ENCODE data around the gene CEACAM16. TPM values are rescaled to one million over a fixed set of nuclear protein-coding genes. Genes with fewer than 3 reads are reported as not detected.

The CEACAM16 gene
- polyA plus RNA-seq, 1 donor from 2014 or later, result not detected

- Histone ChIP-seq H3K27ac (ENCODE audit: low read length) (no peak overlapping the region), H3K9me3 (ENCODE audit: low read length) (no peaks in the 10 kb centered on the region), H3K9me2 (ENCODE audit: insufficient read depth, low read length) (no peaks in the 10 kb centered on the region), H3K27me3 (ENCODE audit: insufficient read depth, low read depth, low read length) (no peaks in the 10 kb centered on the region), H3F3A (ENCODE audit: insufficient read depth, low read length, poor library complexity, severe bottlenecking) (no peaks in the 10 kb centered on the region), H3K36me3 (ENCODE audit: insufficient read depth, low read length) (no peaks in the 10 kb centered on the region), H3K9ac (ENCODE audit: low read length) (no peak overlapping the region), H3K4me3 (ENCODE audit: low read length) (no peak overlapping the region), H4K20me1 (ENCODE audit: insufficient read depth) (no peaks in the 10 kb centered on the region), H3K79me2 (replicated peaks; ENCODE audit: insufficient read depth, low read length) (no peaks in the 10 kb centered on the region), H2AFZ (ENCODE audit: low read depth, low read length) (no peak overlapping the region), H3K4me2 (ENCODE audit: low read length) (no peak overlapping the region)
- TF ChIP-seq REST (IDR thresholded peaks at IDR 0.05; ENCODE audit: borderline replicate concordance) (no peak), SMC3 (conservative IDR thresholded peaks at IDR 0.05; ENCODE audit: poor library complexity) (no peak), MXI1 (conservative IDR thresholded peaks at IDR 0.05; ENCODE audit: poor library complexity, severe bottlenecking) (no peak), CTCF (IDR thresholded peaks at IDR 0.05; ENCODE audit: poor library complexity, severe bottlenecking) (no peak), RAD21 (conservative IDR thresholded peaks at IDR 0.05) (no peak), EP300 (conservative IDR thresholded peaks at IDR 0.05; ENCODE audit: poor library complexity, severe bottlenecking) (no peak), EZH2 (IDR thresholded peaks at IDR 0.05; ENCODE audit: borderline replicate concordance, insufficient read depth, low read length, poor library complexity, severe bottlenecking) (no peak), TAF1 (IDR thresholded peaks at IDR 0.05; ENCODE audit: low read depth) (no peak), POLR2AphosphoS5 (IDR thresholded peaks at IDR 0.05) (no peak)
Measured at GRCh38 chr19:44732235-44733014, 33.5 kb downstream of the CEACAM16 start.

- H3K4me3 ChIP-seq (ENCODE audit: low read length), result no peak overlapping the region
- no peaks in the 10 kb centered on the region for H3K36me3 ChIP-seq (ENCODE audit: insufficient read depth, low read length)
- no peaks in the 10 kb centered on the region for H4K20me1 ChIP-seq (ENCODE audit: insufficient read depth)
- H3K27me3 ChIP-seq (ENCODE audit: insufficient read depth, low read depth, low read length), result no peaks in the 10 kb centered on the region
- H3K9ac ChIP-seq (ENCODE audit: low read length), result no peak overlapping the region
- no peaks in the 10 kb centered on the region for H3F3A ChIP-seq (ENCODE audit: insufficient read depth, low read length, poor library complexity, severe bottlenecking)
- no peak overlapping the region for H3K4me2 ChIP-seq (ENCODE audit: low read length)
- H3K79me2 ChIP-seq (replicated peaks; ENCODE audit: insufficient read depth, low read length), result no peaks in the 10 kb centered on the region
- no peaks in the 10 kb centered on the region for H3K9me3 ChIP-seq (ENCODE audit: low read length)
- no peaks in the 10 kb centered on the region for H3K9me2 ChIP-seq (ENCODE audit: insufficient read depth, low read length)
- no peak overlapping the region for H2AFZ ChIP-seq (ENCODE audit: low read depth, low read length)
- TF ChIP-seq MXI1 (conservative IDR thresholded peaks at IDR 0.05; ENCODE audit: poor library complexity, severe bottlenecking), result no peak
- TF ChIP-seq REST (IDR thresholded peaks at IDR 0.05; ENCODE audit: borderline replicate concordance), result no peak
- TF ChIP-seq CTCF (IDR thresholded peaks at IDR 0.05; ENCODE audit: poor library complexity, severe bottlenecking), result no peak
- no peak overlapping the region for H3K27ac ChIP-seq (ENCODE audit: low read length)
Measured at GRCh38 chr19:44734357-44734756, 35.4 kb downstream of the CEACAM16 start.
